HCT116 (cell line): Measurements from ENCODE around the gene CEP72.

Source experiments
- EZH2phosphoT487 ChIP-seq: fragments of 200-600 bp; IDR thresholded peaks from 2 replicates; pipeline ENCODE4 v1.6.1; 2018; ENCODE audit warnings: antibody characterized with exemption, borderline replicate concordance
- FOSL1 ChIP-seq: IDR thresholded peaks from 2 replicates; pipeline ENCODE4 v1.6.1; 2012; ENCODE audit warnings: low read depth
- JUND ChIP-seq: IDR thresholded peaks from 2 replicates; pipeline ENCODE4 v1.6.1; 2012
- MAX ChIP-seq: IDR thresholded peaks from 2 replicates; pipeline ENCODE4 v1.6.1; 2012
- POLR2A ChIP-seq: IDR thresholded peaks from 2 replicates; pipeline ENCODE4 v1.7.0; 2011; ENCODE audit warnings: borderline replicate concordance; ENCODE audit not compliant: insufficient read depth, insufficient read length; ENCODE audit errors: extremely low read depth
- RAD21 ChIP-seq: IDR thresholded peaks from 2 replicates; pipeline ENCODE4 v1.6.1; 2012; ENCODE audit warnings: low read depth, mild to moderate bottlenecking
- SP1 ChIP-seq: IDR thresholded peaks from 2 replicates; pipeline ENCODE4 v1.6.1; 2012; ENCODE audit warnings: low read depth
- ZBTB33 ChIP-seq: IDR thresholded peaks from 2 replicates; pipeline ENCODE4 v1.6.1; 2011; ENCODE audit warnings: mild to moderate bottlenecking, low read length, moderate library complexity; ENCODE audit not compliant: insufficient replicate concordance; ENCODE audit errors: extremely low read depth
- ZNF274 ChIP-seq: fragments of 200-500 bp; sonication (Bioruptor generic); IDR thresholded peaks from 2 replicates; pipeline ENCODE4 v1.6.1; 2014; ENCODE audit warnings: mild to moderate bottlenecking, low read depth, low read length, inconsistent platforms
- TF ChIP-seq, protein P1 (sequence below), 3 experiments: fragments of 200-600 bp in 1 of 3; sonication (generic) in 1 of 3; IDR thresholded peaks in 2 of 3; conservative IDR thresholded peaks in 1 of 3; 2 replicates each; pipeline ENCODE4 v1.5.1; 2012 to 2017; ENCODE audit warnings: low read depth in 2 of 3, low read length in 2 of 3, antibody characterized with exemption in 1 of 3, borderline replicate concordance in 1 of 3, control low read depth in 1 of 3, mild to moderate bottlenecking in 1 of 3, mixed read lengths in 1 of 3, mixed run types in 1 of 3, moderate library complexity in 1 of 3; ENCODE audit not compliant: insufficient read depth in 1 of 3

GRCh38 chr5:660491-661030 lies 48.4 kb downstream of the CEP72 start:
- TF ChIP-seq FOSL1 (no peak), ZNF274 (no peak), JUND (no peak), POLR2A (no peak), SP1 (no peak), MAX (no peak), ZBTB33 (no peak), EZH2phosphoT487 (no peak), RAD21 (no peak)
- TF ChIP-seq, protein P1, sequence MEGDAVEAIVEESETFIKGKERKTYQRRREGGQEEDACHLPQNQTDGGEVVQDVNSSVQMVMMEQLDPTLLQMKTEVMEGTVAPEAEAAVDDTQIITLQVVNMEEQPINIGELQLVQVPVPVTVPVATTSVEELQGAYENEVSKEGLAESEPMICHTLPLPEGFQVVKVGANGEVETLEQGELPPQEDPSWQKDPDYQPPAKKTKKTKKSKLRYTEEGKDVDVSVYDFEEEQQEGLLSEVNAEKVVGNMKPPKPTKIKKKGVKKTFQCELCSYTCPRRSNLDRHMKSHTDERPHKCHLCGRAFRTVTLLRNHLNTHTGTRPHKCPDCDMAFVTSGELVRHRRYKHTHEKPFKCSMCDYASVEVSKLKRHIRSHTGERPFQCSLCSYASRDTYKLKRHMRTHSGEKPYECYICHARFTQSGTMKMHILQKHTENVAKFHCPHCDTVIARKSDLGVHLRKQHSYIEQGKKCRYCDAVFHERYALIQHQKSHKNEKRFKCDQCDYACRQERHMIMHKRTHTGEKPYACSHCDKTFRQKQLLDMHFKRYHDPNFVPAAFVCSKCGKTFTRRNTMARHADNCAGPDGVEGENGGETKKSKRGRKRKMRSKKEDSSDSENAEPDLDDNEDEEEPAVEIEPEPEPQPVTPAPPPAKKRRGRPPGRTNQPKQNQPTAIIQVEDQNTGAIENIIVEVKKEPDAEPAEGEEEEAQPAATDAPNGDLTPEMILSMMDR (IDR thresholded peaks at IDR 0.05 in 2 of 3, conservative IDR thresholded peaks at IDR 0.05 in 1 of 3; ENCODE audit: borderline replicate concordance in 1 of 3, insufficient read depth in 1 of 3, low read depth in 2 of 3, low read length in 2 of 3) = no peak
